Sigmoid colon (tissue), 7 donors: Measurements from ENCODE around the gene MAP4K4. TPM values are rescaled to one million over a fixed set of nuclear protein-coding genes. Genes with fewer than 3 reads are reported as not detected.

Source experiments
- DNase-seq: peaks from one replicate; pipeline ENCODE4 v3.0.0-alpha.2; 2019
- H3K27ac ChIP-seq, 4 donors: fragments of 200-600 bp; sonication (generic); one replicate each; pipeline ENCODE4 v1.5.1; 2016 to 2019; ENCODE audit warnings: mild to moderate bottlenecking in 1 of 4
- H3K27me3 ChIP-seq, 3 donors: fragments of 200-600 bp; sonication (generic); one replicate each; pipeline ENCODE4 v1.5.1; 2019; ENCODE audit warnings: mild to moderate bottlenecking in 1 of 3
- H3K36me3 ChIP-seq, 4 donors: fragments of 200-600 bp; sonication (generic); one replicate each; pipeline ENCODE4 v1.5.1; 2016 to 2019
- H3K4me1 ChIP-seq, 4 donors: fragments of 200-600 bp; sonication (generic); one replicate each; pipeline ENCODE4 v1.5.1; 2017 to 2019
- H3K4me3 ChIP-seq, 4 donors: fragments of 200-600 bp; sonication (generic); one replicate each; pipeline ENCODE4 v1.5.1; 2017 to 2019; ENCODE audit warnings: mild to moderate bottlenecking in 2 of 4, moderate library complexity in 1 of 4
- H3K9me3 ChIP-seq, 4 donors: fragments of 200-600 bp in 3 of 4; sonication (generic) in 3 of 4; one replicate each; pipeline versions ENCODE4 v1.5.1 to v1.6.1; 2013 to 2019
- EP300 ChIP-seq, 4 donors: sonication (generic); formaldehyde crosslinking; IDR thresholded peaks; one replicate each; pipeline ENCODE4 v1.6.1; 2017; ENCODE audit warnings: antibody characterized with exemption in 4 of 4
- POLR2A ChIP-seq, 2 donors: fragments of 450-650 bp; IDR thresholded peaks; one replicate each; pipeline ENCODE4 v1.6.1; 2016; ENCODE audit warnings: antibody characterized with exemption in 2 of 2, mild to moderate bottlenecking in 2 of 2, moderate library complexity in 2 of 2
- POLR2AphosphoS5 ChIP-seq, 4 donors: sonication (generic); formaldehyde crosslinking; IDR thresholded peaks; one replicate each; pipeline ENCODE4 v1.6.1; 2017; ENCODE audit warnings: antibody characterized with exemption in 4 of 4
- WGBS, 2 donors: extraction: QIAGEN DNeasy Blood & Tissue Kit; methylation state at CpG; one replicate each; pipeline ENCODE4 v1.1.7; 2013; 5-methylcytosine and 5-hydroxymethylcytosine counted together
- intact Hi-C: fragments of 100-400 bp; cut with DNase I; formaldehyde crosslinking; loops from one replicate; pipeline ENCODE4 v1.15.1; 2023
- polyA plus RNA-seq, 3 donors: library from polyadenylated mRNA; stranded (reverse); fragments of 200-250 nt; gene quantifications; one replicate each; pipeline ENCODE4 v1.2.3, GENCODE V29; 2013
- total RNA-seq, 4 donors: library from RNA; depleted of rRNA; stranded (reverse); fragments of >200 nt; gene quantifications; one replicate each; pipeline ENCODE4 v1.1.0, GENCODE V29; 2016
- TF ChIP-seq, protein P1 (sequence below), 4 experiments: fragments of 450-650 bp in 3 of 4; fragments of 200-600 bp in 1 of 4; IDR thresholded peaks; one replicate each; pipeline ENCODE4 v1.5.1; 2016 to 2019; ENCODE audit warnings: antibody characterized with exemption in 4 of 4, mild to moderate bottlenecking in 3 of 4, moderate library complexity in 2 of 4
- donor health status: healthy with polysubstance abuse.
- donor health status: Bipolar disorder and iron deficiency.
- donor health status: healthy.

MAP4K4 gene
- total and polyA plus RNA-seq, 7 donors: 8.8 to 62.9 (median 37.2) TPM

- WGBS, 2 donors: 46 to 72% methylated on average over 2 of the region's 2 CpGs
- Histone ChIP-seq H3K4me3 (no peak overlapping the region), H3K4me1 (peaks cover 0 to 28% (median 20%) of the 10 kb centered on the region in 4 donors), H3K27me3 (no peaks in the 10 kb centered on the region), H3K9me3 (no peaks in the 10 kb centered on the region), H3K27ac (no peak overlapping the region), H3K36me3 (peaks cover 0 to 34% (median 0%) of the 10 kb centered on the region in 4 donors)
- TF ChIP-seq POLR2A (IDR thresholded peaks at IDR 0.05) (no peak), POLR2AphosphoS5 (IDR thresholded peaks at IDR 0.05) (no peak), EP300 (IDR thresholded peaks at IDR 0.05) (no peak)
- TF ChIP-seq, protein P1, sequence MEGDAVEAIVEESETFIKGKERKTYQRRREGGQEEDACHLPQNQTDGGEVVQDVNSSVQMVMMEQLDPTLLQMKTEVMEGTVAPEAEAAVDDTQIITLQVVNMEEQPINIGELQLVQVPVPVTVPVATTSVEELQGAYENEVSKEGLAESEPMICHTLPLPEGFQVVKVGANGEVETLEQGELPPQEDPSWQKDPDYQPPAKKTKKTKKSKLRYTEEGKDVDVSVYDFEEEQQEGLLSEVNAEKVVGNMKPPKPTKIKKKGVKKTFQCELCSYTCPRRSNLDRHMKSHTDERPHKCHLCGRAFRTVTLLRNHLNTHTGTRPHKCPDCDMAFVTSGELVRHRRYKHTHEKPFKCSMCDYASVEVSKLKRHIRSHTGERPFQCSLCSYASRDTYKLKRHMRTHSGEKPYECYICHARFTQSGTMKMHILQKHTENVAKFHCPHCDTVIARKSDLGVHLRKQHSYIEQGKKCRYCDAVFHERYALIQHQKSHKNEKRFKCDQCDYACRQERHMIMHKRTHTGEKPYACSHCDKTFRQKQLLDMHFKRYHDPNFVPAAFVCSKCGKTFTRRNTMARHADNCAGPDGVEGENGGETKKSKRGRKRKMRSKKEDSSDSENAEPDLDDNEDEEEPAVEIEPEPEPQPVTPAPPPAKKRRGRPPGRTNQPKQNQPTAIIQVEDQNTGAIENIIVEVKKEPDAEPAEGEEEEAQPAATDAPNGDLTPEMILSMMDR (IDR thresholded peaks at IDR 0.05): no peak
- intact Hi-C loops: no loop called here
- no peak for DNase-seq
Observed at GRCh38 chr2:101850450-101850849, 152.9 kb downstream of the MAP4K4 start.

- Histone ChIP-seq H3K36me3 (peaks cover 0 to 32% (median 0%) of the 10 kb centered on the region in 4 donors), H3K27ac (no peak overlapping the region), H3K27me3 (no peaks in the 10 kb centered on the region), H3K4me1 (peaks cover 0 to 28% (median 20%) of the 10 kb centered on the region in 4 donors), H3K9me3 (no peaks in the 10 kb centered on the region), H3K4me3 (no peak overlapping the region)
- 19 to 72% methylated on average over 2 of the region's 2 CpGs for WGBS, 2 donors
- no peak for DNase-seq
- TF ChIP-seq, protein P1 (IDR thresholded peaks at IDR 0.05): no peak
- intact Hi-C loops: no loop called here
Observed at GRCh38 chr2:101850991-101851390, 153.5 kb downstream of the MAP4K4 start.

- Histone ChIP-seq H3K36me3 (peaks cover 0 to 34% (median 3%) of the 10 kb centered on the region in 4 donors), H3K4me1 (peaks cover 0 to 28% (median 20%) of the 10 kb centered on the region in 4 donors), H3K4me3 (no peak overlapping the region), H3K27me3 (no peaks in the 10 kb centered on the region), H3K27ac (no peak overlapping the region), H3K9me3 (no peaks in the 10 kb centered on the region)
- DNase-seq: no peak
- intact Hi-C loops: no loop called here
- TF ChIP-seq POLR2A (IDR thresholded peaks at IDR 0.05) (no peak), EP300 (IDR thresholded peaks at IDR 0.05) (no peak), POLR2AphosphoS5 (IDR thresholded peaks at IDR 0.05) (no peak)
- TF ChIP-seq, protein P1 (IDR thresholded peaks at IDR 0.05): no peak
- 42 to 62% methylated on average over 2 of the region's 2 CpGs for WGBS, 2 donors
Observed at GRCh38 chr2:101852824-101853223, 155.3 kb downstream of the MAP4K4 start.

GRCh38 chr2:101854877-101855276 is 157.4 kb downstream of the MAP4K4 start:
- Histone ChIP-seq H3K27ac (no peak overlapping the region), H3K9me3 (no peaks in the 10 kb centered on the region), H3K4me3 (no peak overlapping the region), H3K27me3 (no peaks in the 10 kb centered on the region), H3K36me3 (peaks cover 0 to 46% (median 6%) of the 10 kb centered on the region in 4 donors), H3K4me1 (peaks cover 0 to 14% (median 7%) of the 10 kb centered on the region in 4 donors)
- intact Hi-C loops: no loop called here
- WGBS, 2 donors: 26 to 64% methylated on average over 4 of the region's 4 CpGs
- no peak for TF ChIP-seq EP300 (IDR thresholded peaks at IDR 0.05)
- TF ChIP-seq, protein P1 (IDR thresholded peaks at IDR 0.05): no peak
- TF ChIP-seq POLR2A (IDR thresholded peaks at IDR 0.05): no peak
- no peak for TF ChIP-seq POLR2AphosphoS5 (IDR thresholded peaks at IDR 0.05)
- DNase-seq: no peak

GRCh38 chr2:101855776-101856175 is 158.3 kb downstream of the MAP4K4 start:
- H3K36me3 ChIP-seq: peaks cover 0 to 55% (median 7%) of the 10 kb centered on the region in 4 donors
- H3K4me3 ChIP-seq: no peak overlapping the region
- H3K9me3 ChIP-seq: no peaks in the 10 kb centered on the region
- no peak overlapping the region for H3K27ac ChIP-seq
- intact Hi-C loops: no loop called here
- no peak for DNase-seq
- TF ChIP-seq EP300 (IDR thresholded peaks at IDR 0.05) (no peak), POLR2A (IDR thresholded peaks at IDR 0.05) (no peak), POLR2AphosphoS5 (IDR thresholded peaks at IDR 0.05) (no peak)
- TF ChIP-seq, protein P1 (IDR thresholded peaks at IDR 0.05): no peak
- no peaks in the 10 kb centered on the region for H3K27me3 ChIP-seq
- WGBS, 2 donors: 96% methylated on average over 9 of the region's 9 CpGs
- H3K4me1 ChIP-seq: peaks cover 0 to 5% (median 2%) of the 10 kb centered on the region in 4 donors
